Activated T-cell treated with anti-CD3 and anti-CD28 coated beads, Interleukin-2, amount 50 U/mL, for 72 hours (primary cell): ENCODE results near the gene RPS19BP1. TPM values are rescaled to one million over a fixed set of nuclear protein-coding genes. Genes with fewer than 3 reads are reported as not detected.
"Not testable (repeated sequence)": the region's sequence is repeated elsewhere in the genome, so short reads cannot be mapped to it uniquely, and the experiment has no call there.

Experiments used
- ATAC-seq, 2 donors: fragments of 150-1000 bp; cut with Tn5 transposase; replicated peaks in 1 of 2; 2 replicates each; pipeline ENCODE4 v1.10.0; 2021; ENCODE audit warnings: moderate library complexity in 2 of 2, mild to moderate bottlenecking in 1 of 2
- DNase-seq, 2 donors: peaks; one replicate each; pipeline ENCODE4 v3.0.0; 2021 to 2022; ENCODE audit warnings: mixed read lengths in 1 of 2
- H3K27ac Mint-ChIP-seq: one replicate; pipeline ENCODE4 v1.8.0; 2022; ENCODE audit warnings: mild to moderate bottlenecking, moderate library complexity, mixed read lengths
- H3K27me3 Mint-ChIP-seq: one replicate; pipeline ENCODE4 v1.8.0; 2022; ENCODE audit warnings: low read depth, mixed read lengths
- H3K36me3 Mint-ChIP-seq, 2 donors: one replicate each; pipeline ENCODE4 v1.8.0; 2022; ENCODE audit warnings: mixed read lengths in 2 of 2, mild to moderate bottlenecking in 1 of 2; ENCODE audit not compliant: insufficient read depth in 2 of 2
- H3K4me1 Mint-ChIP-seq: one replicate; pipeline ENCODE4 v1.8.0; 2022; ENCODE audit warnings: low read depth, mixed read lengths
- H3K4me3 Mint-ChIP-seq, 2 donors: one replicate each; pipeline ENCODE4 v1.8.0; 2022; ENCODE audit warnings: mild to moderate bottlenecking in 2 of 2, mixed read lengths in 2 of 2, moderate library complexity in 2 of 2
- H3K9me3 Mint-ChIP-seq, 2 donors: one replicate each; pipeline ENCODE4 v1.8.0; 2022; ENCODE audit warnings: mixed read lengths in 2 of 2
- total RNA-seq, 2 donors: library from RNA; stranded (reverse); gene quantifications; one replicate each; pipeline ENCODE4 v1.2.3, GENCODE V29; 2022

RPS19BP1 gene
- total RNA-seq, 2 donors from 2014 or later, result 78.3 to 82.0 TPM

GRCh38 chr22:39510529-39511149 lies 21.9 kb downstream of the RPS19BP1 start:
- peaks cover 15 to 35% of the 10 kb centered on the region in 2 donors for H3K36me3 Mint-ChIP-seq

GRCh38 chr22:39508393-39508792 lies 24.2 kb downstream of the RPS19BP1 start:
- Mint-ChIP-seq H3K27ac (peak overlapping the region; percentile 82), H3K4me1 (peaks cover 40% of the 10 kb centered on the region), H3K9me3 (no peaks in the 10 kb centered on the region), H3K27me3 (no peaks in the 10 kb centered on the region), H3K36me3 (peaks cover 15 to 40% of the 10 kb centered on the region in 2 donors), H3K4me3 (no peak overlapping the region)
- ATAC-seq (no peak), DNase-seq (no peak)

More at GRCh38 chr22:39510529-39511149, 21.9 kb downstream of the RPS19BP1 start:
- no peak for DNase-seq
- Mint-ChIP-seq H3K9me3 (no peaks in the 10 kb centered on the region), H3K27me3 (no peaks in the 10 kb centered on the region), H3K27ac (no peak overlapping the region), H3K4me1 (peaks cover 41% of the 10 kb centered on the region), H3K4me3 (no peak overlapping the region)
- ATAC-seq, result no peak

- Mint-ChIP-seq H3K27ac (peak overlapping the region; percentile 60), H3K4me1 (peaks cover 36% of the 10 kb centered on the region), H3K36me3 (peaks cover 16 to 34% of the 10 kb centered on the region in 2 donors)
- H3K9me3 Mint-ChIP-seq, H3K27me3 Mint-ChIP-seq, DNase-seq, ATAC-seq, H3K4me3 Mint-ChIP-seq: not testable (repeated sequence)
Measured at GRCh38 chr22:39507021-39507420, 25.5 kb downstream of the RPS19BP1 start.

- Mint-ChIP-seq H3K27me3 (no peaks in the 10 kb centered on the region), H3K9me3 (no peaks in the 10 kb centered on the region), H3K27ac (no peak overlapping the region), H3K4me1 (peaks cover 41% of the 10 kb centered on the region), H3K4me3 (peak overlapping the region; percentile 86 to 92), H3K36me3 (peaks cover 14 to 27% of the 10 kb centered on the region in 2 donors)
- ATAC-seq, result no peak
- no peak for DNase-seq
Measured at GRCh38 chr22:39504071-39504470, 28.5 kb downstream of the RPS19BP1 start.

- ATAC-seq (no peak), DNase-seq (no peak)
- Mint-ChIP-seq H3K27ac (peak overlapping the region; percentile 94), H3K4me1 (peaks cover 41% of the 10 kb centered on the region), H3K27me3 (no peaks in the 10 kb centered on the region), H3K4me3 (peak overlapping the region; percentile 86 to 92), H3K9me3 (no peaks in the 10 kb centered on the region), H3K36me3 (peaks cover 14 to 25% of the 10 kb centered on the region in 2 donors)
Measured at GRCh38 chr22:39503630-39504029, 28.9 kb downstream of the RPS19BP1 start.

GRCh38 chr22:39502789-39503409 lies 29.6 kb downstream of the RPS19BP1 start:
- Mint-ChIP-seq H3K9me3 (no peaks in the 10 kb centered on the region), H3K4me3 (peak overlapping the region; percentile 86 to 92), H3K27ac (peak overlapping the region; percentile 94), H3K4me1 (peaks cover 35% of the 10 kb centered on the region), H3K27me3 (no peaks in the 10 kb centered on the region), H3K36me3 (peaks cover 13 to 22% of the 10 kb centered on the region in 2 donors)
- DNase-seq, result no peak
- no peak for ATAC-seq

- Mint-ChIP-seq H3K27me3 (no peaks in the 10 kb centered on the region), H3K9me3 (no peaks in the 10 kb centered on the region), H3K4me1 (peaks cover 39% of the 10 kb centered on the region), H3K4me3 (peak within 1 kb of the TSS; percentile 86 to 92), H3K36me3 (peaks cover 13 to 22% of the 10 kb centered on the region in 2 donors), H3K27ac (peak within 1 kb of the TSS; percentile 94)
- DNase-seq (peak; percentile 97 to 98), ATAC-seq (peak; percentile 99)
Measured at GRCh38 chr22:39502109-39502788, 30.3 kb downstream of the RPS19BP1 start, which contains the start of gene MIEF1. Gene MIEF1 (plus strand): TSS chr22:39502290. CDS start chr22:39511295, 9,005 bp downstream.

- Mint-ChIP-seq H3K36me3 (peaks cover 12 to 21% of the 10 kb centered on the region in 2 donors), H3K4me3 (peak overlapping the region; percentile 86 to 92), H3K27ac (peak overlapping the region; percentile 88), H3K4me1 (peaks cover 42% of the 10 kb centered on the region), H3K27me3 (no peaks in the 10 kb centered on the region), H3K9me3 (no peaks in the 10 kb centered on the region)
- DNase-seq (no peak), ATAC-seq (no peak)
Measured at GRCh38 chr22:39501644-39502108, 30.9 kb downstream of the RPS19BP1 start.

GRCh38 chr22:39500101-39500500 lies 32.4 kb downstream of the RPS19BP1 start:
- peaks cover 39% of the 10 kb centered on the region for H3K4me1 Mint-ChIP-seq
- no peaks in the 10 kb centered on the region for H3K9me3 Mint-ChIP-seq
- DNase-seq (no peak), ATAC-seq (no peak)
- H3K27me3 Mint-ChIP-seq, result no peaks in the 10 kb centered on the region
- H3K27ac Mint-ChIP-seq, result no peak overlapping the region
- no peak overlapping the region for H3K4me3 Mint-ChIP-seq
- H3K36me3 Mint-ChIP-seq, result peaks cover 5 to 11% of the 10 kb centered on the region in 2 donors

- ATAC-seq, result no peak
- Mint-ChIP-seq H3K4me1 (peaks cover 35% of the 10 kb centered on the region), H3K9me3 (no peaks in the 10 kb centered on the region), H3K27ac (no peak overlapping the region), H3K27me3 (no peaks in the 10 kb centered on the region), H3K36me3 (peaks cover 3 to 5% of the 10 kb centered on the region in 2 donors), H3K4me3 (no peak overlapping the region)
- no peak for DNase-seq
Measured at GRCh38 chr22:39498802-39499201, 33.7 kb downstream of the RPS19BP1 start.

GRCh38 chr22:39498368-39498767 lies 34.2 kb downstream of the RPS19BP1 start:
- Mint-ChIP-seq H3K36me3 (peaks cover 1 to 3% of the 10 kb centered on the region in 2 donors), H3K27me3 (no peaks in the 10 kb centered on the region), H3K27ac (no peak overlapping the region), H3K4me1 (peaks cover 30% of the 10 kb centered on the region), H3K9me3 (no peaks in the 10 kb centered on the region), H3K4me3 (no peak overlapping the region)
- DNase-seq, result no peak
- ATAC-seq, result no peak

GRCh38 chr22:39497429-39497828 lies 35.1 kb downstream of the RPS19BP1 start:
- Mint-ChIP-seq H3K27ac (no peak overlapping the region), H3K4me3 (no peak overlapping the region), H3K36me3 (peaks cover 1 to 3% of the 10 kb centered on the region in 2 donors), H3K9me3 (no peaks in the 10 kb centered on the region), H3K4me1 (peaks cover 29% of the 10 kb centered on the region), H3K27me3 (no peaks in the 10 kb centered on the region)
- no peak for ATAC-seq
- DNase-seq, result no peak
